ENCODE measurements around the gene PHF5A. TPM values are rescaled to one million over a fixed set of nuclear protein-coding genes. Genes with fewer than 3 reads are reported as not detected.

The PHF5A gene
- total and polyA plus RNA-seq, 10 of the 15 experiments (the other 5 are each of a cell fraction or from before 2014, with no cell fraction given), result 40.5 to 115 (median 79.2) TPM

DNA sequence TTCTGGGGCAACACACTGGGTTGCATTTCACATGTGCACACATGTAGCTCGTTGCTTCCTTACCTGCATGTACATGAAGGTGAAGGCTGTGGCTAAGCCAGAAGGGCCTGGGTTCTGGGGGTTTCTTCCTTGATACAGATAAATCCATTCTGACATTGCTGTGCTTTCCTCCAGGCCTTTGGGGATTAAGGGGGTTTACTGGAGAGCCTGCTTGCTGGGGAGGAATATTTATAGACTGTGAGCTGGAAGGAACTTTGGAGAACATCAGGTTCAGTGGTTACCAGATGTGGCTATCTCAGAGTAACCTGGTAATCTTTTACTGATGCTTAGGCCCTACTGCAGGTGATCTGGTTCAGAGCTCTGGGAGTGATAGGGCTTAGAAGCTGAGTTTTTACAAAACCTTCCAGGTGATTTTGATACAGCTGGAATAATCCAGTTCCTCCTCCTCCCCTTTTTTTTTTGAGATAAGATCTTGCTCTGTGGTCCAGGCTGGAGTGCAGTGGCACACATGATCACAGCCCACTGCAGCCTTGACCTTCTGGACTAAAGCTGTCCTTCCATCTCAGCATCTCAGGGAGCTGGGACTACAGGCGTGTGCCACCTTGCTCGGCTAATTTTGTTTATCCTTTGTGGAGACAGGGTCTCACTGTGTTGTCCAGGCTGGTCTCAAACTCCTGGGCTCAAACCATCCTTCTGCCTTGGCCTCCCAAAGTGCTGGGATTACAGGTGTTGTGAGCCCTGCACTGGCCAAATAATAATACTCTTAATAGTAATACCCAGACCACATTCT is 20.3 kb upstream of the PHF5A start (continued):
- TF ChIP-seq, protein P1, sequence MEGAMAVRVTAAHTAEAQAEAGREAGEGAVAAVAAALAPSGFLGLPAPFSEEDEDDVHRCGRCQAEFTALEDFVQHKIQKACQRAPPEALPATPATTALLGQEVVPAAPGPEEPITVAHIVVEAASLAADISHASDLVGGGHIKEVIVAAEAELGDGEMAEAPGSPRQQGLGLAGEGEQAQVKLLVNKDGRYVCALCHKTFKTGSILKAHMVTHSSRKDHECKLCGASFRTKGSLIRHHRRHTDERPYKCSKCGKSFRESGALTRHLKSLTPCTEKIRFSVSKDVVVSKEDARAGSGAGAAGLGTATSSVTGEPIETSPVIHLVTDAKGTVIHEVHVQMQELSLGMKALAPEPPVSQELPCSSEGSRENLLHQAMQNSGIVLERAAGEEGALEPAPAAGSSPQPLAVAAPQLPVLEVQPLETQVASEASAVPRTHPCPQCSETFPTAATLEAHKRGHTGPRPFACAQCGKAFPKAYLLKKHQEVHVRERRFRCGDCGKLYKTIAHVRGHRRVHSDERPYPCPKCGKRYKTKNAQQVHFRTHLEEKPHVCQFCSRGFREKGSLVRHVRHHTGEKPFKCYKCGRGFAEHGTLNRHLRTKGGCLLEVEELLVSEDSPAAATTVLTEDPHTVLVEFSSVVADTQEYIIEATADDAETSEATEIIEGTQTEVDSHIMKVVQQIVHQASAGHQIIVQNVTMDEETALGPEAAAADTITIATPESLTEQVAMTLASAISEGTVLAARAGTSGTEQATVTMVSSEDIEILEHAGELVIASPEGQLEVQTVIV (IDR thresholded peaks at IDR 0.05; ENCODE audit: borderline replicate concordance, partially characterized antibody), result no peak
- TF ChIP-seq NFYA (IDR thresholded peaks at IDR 0.05; ENCODE audit: borderline replicate concordance, low read depth, low read length), result no peak

DNA sequence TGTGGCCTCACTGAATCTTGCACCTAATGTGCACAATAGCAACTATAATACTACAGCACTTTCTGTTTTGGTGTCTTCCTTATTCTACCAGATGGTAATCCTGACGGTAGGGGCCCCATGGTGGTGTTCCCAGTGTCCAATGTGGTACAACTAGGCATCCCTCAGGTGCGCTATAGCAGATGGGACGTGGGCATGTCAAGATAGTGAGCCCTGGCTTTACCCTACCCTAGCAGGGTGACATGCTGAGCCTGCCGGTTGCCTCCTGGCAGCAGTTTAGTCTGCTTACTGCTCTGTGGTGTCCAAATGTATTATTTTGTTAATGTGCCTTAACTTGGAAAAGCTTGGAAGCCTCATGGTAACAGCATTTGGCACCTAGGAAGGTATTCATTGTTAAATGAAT is 19.6 kb upstream of the PHF5A start:
- H2AFZ ChIP-seq (ENCODE audit: control insufficient read depth, low read depth, low read length), result no peak overlapping the region
- no peak for DNase-seq (ENCODE audit: low read depth, low spot score)
- ChIA-PET CTCF (interaction anchor here (0.6 to 1.6 kb wide), 2 partner anchors 11 to 87 kb away, joined by 3 to 4 read pairs; no protein-coding TSS in a partner anchor), SMC1A (ENCODE audit: uncharacterized antibody, unreplicated experiment) (interaction anchor here (0.9 to 1.7 kb wide), 5 partner anchors 8 to 84 kb away, joined by 3 to 7 read pairs (median 3); no protein-coding TSS in a partner anchor), RAD21 (ENCODE audit: unreplicated experiment) (no interaction called here), POLR2A (no interaction called here)
- TF ChIP-seq PAX5 (IDR thresholded peaks at IDR 0.05; ENCODE audit: borderline replicate concordance, low read depth, low read length) (no peak), STAT1 (conservative IDR thresholded peaks at IDR 0.05) (no peak), NFIC (IDR thresholded peaks at IDR 0.05; ENCODE audit: low read depth, low read length) (no peak), SUPT20H (IDR thresholded peaks at IDR 0.05; ENCODE audit: borderline replicate concordance, control insufficient read depth, low read depth, low read length) (no peak), EGR1 (IDR thresholded peaks at IDR 0.05; ENCODE audit: borderline replicate concordance in 1 of 2, low read depth in 2 of 2, low read length in 2 of 2) (no peak)
- TF ChIP-seq, protein P2, sequence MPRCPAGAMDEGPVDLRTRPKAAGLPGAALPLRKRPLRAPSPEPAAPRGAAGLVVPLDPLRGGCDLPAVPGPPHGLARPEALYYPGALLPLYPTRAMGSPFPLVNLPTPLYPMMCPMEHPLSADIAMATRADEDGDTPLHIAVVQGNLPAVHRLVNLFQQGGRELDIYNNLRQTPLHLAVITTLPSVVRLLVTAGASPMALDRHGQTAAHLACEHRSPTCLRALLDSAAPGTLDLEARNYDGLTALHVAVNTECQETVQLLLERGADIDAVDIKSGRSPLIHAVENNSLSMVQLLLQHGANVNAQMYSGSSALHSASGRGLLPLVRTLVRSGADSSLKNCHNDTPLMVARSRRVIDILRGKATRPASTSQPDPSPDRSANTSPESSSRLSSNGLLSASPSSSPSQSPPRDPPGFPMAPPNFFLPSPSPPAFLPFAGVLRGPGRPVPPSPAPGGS (IDR thresholded peaks at IDR 0.05; ENCODE audit: borderline replicate concordance, insufficient read depth, low read depth, low read length, poor library complexity, severe bottlenecking), result no peak
- intact Hi-C loops (cut with micrococcal nuclease; ENCODE audit: unreplicated experiment), result no loop called here
- no peak for FAIRE-seq
- 59% methylated on average over 4 of the region's 4 CpGs for WGBS (ENCODE audit: insufficient coverage, insufficient replicate concordance, low lambda C conversion rate, missing lambda C conversion rate)
- H3K27me3 ChIP-seq (replicated peaks in 1 of 2; ENCODE audit: control insufficient read depth in 2 of 2, insufficient read depth in 2 of 2, low read length in 1 of 2), result no peaks in the 10 kb centered on the region
- no peak overlapping the region for H3K9ac ChIP-seq (ENCODE audit: control insufficient read depth, insufficient read depth, low read length)
- H3K27ac ChIP-seq (ENCODE audit: control insufficient read depth, insufficient read depth), result no peak overlapping the region
- peaks cover 2 to 6% of the 10 kb centered on the region in 2 experiments; a peak in 3 of 4 replicates for H3K36me3 ChIP-seq (ENCODE audit: control insufficient read depth in 2 of 2, insufficient read depth in 2 of 2, low read length in 1 of 2)
- no peaks in the 10 kb centered on the region for H3K9me3 ChIP-seq (replicated peaks; ENCODE audit: control insufficient read depth, insufficient read depth, low read length)
- in situ Hi-C loops (cut with MboI), result no loop called here
- H3K4me3 ChIP-seq, result no peak overlapping the region
- ATAC-seq, result no peak
- H3K4me1 ChIP-seq (ENCODE audit: control insufficient read depth, insufficient read depth, low read length), result no peaks in the 10 kb centered on the region
- peaks cover 3% of the 10 kb centered on the region for H4K20me1 ChIP-seq (ENCODE audit: control insufficient read depth, insufficient read depth)
- no peak overlapping the region for H3K4me2 ChIP-seq (ENCODE audit: control insufficient read depth, insufficient read depth)
- H3K79me2 ChIP-seq (ENCODE audit: control insufficient read depth, insufficient read depth, low read length), result peaks cover 59% of the 10 kb centered on the region
- no TSS peak for BruUV-seq (replicated peaks)
